ENCODE data around the gene SUPT3H.
"Not testable (repeated sequence)": the region's sequence is repeated elsewhere in the genome, so short reads cannot be mapped to it uniquely, and the experiment has no call there.

The SUPT3H gene

DNA sequence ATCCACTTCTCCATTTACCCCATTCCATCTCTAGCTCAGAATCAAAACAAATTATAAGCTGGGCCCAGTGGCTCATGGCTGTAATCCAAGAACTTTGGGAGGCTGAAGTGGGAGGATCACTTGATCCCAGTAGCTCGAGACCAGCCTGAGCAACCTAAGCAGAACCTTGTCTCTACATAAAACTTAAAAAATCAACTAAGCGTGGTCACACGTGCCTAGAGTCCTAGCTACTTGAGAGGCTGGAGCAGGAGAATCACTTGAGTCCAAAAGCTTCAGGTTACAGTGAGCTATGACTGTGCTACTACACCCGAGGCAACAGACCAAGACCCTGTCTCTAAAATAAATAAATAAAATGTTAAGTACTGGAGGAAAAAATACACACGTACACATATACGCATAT is 124.3 kb downstream of the SUPT3H start:
- no peak for DNase-seq

DNA sequence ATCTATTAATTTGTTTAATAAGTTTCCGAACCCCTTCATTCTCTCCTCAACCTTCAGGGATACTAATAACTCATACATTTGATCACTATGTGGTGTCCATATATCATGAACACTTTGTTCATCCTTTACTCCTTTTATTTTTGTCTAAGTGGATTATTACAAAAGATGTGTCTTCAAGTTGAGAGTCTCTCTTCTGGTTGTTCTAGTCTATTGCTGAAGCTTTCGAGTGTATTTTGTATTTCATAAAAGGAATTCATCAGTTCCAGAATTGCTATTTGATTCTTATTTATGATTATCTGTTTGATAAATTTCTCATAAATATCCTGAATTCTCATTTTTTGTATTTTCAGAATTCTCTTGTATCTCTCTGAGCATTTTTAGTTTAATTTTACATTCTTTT is 146.1 kb downstream of the SUPT3H start:
- no peak for DNase-seq

DNA sequence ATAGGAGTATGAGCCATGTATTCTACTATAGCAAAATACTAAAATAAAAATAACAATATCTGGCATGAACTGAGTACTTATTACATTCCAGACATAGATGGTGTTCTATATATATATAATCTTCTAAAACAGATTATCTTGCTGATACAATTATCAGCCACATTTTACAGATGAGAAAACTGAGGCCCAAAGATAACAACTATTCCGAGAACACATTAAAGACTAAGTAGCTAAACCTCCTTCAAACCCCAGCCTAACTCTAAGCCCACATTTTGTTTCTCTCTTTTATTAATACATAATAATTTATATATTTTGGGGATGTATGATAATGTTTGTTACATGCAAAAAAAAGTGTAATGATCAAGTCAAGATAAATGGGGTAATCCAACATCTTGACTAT is 148.3 kb downstream of the SUPT3H start:
- no peak for DNase-seq

DNA sequence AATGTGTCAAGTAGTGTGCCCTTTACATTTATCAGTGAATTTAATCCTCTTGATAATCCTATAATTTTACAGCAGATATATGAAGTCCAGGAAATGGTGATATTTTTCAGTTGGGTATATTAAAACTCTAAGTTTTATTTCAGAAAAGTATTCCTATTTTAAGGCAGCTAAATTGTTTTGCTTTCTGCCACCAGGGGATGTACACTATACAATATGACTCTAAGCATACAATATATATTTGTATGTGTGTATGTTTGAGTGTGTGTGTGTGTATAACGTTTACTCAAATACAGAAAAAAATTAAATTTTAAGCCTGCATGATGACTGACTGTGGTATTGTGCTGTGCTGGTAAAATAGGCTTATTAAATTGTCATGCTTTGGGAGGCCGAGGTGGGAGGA is 151.7 kb downstream of the SUPT3H start:
- DNase-seq: peak; percentile 29

DNA sequence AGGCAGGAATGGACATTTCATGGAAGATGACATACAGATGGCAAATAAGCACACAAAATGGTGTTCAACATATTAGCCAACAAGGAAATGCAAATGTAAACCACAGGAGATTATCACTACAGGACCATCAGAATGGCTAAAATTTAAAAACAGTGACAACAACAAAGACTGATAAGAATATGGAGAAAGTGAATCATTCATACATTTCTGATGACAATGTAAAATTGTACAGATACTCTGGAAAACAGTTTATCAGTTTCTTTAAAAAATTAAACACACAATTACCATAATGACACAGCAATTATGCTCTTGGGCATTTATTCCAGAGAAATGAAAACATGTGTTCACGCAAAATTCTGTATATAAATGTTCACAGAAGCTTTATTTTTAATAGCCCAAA is 155.4 kb downstream of the SUPT3H start:
- DNase-seq: peak; percentile 64

DNA sequence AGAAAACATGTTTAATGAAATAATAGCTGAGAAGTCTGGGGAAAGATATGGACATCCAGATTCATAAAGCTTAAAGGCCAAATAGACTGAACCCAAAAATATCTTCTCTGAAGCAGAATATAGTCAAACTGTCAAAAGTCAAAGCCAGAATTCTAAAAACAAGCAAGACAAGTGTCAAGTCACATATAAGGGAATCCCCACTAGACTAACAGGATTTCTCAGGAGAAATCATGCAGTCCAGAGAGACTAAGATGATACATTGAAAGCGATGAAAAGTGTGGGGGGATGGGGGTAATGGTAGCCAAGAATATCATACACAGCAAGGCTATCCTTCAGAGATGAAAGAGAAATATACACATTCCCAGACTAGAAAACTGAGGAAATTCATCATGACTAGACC is 162.0 kb downstream of the SUPT3H start:
- DNase-seq: no peak

DNA sequence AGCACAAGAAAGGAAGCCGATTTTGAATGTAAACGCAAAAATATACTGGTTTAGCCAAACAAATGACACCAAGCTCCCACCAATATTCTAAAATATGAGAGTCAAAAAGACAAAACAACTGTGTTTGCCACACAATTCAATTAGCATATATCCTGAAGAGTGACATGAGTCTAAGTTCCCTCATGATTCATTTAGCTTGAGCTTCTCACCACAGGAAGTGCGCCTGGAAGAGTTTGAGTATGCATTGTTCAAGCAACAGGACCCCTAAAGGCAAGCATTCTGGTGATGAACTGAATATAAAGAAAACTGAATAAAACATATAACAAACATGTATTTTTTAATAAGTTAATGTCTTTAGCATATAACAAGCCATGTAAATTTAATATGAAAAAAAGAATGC is 164.8 kb downstream of the SUPT3H start:
- peak; percentile 34 for DNase-seq

DNA sequence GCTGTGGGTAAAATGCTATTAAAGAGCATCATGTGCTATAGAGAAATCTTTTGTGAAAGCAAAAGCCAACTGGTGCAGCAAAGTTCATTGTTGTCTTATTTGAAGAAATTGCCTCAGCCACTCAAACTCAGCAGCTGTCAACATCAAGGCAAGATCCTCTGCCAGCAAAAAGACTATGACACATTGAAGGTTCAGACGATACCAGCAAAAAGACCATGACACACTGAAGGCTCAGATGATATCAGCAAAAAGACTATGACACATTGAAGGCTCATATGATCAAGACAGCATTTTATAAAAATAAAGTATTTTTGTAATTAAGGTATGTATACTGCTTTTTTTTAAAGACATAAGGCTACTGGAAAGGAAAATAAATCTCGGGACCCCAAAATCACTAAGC is 168.0 kb downstream of the SUPT3H start:
- no peak for DNase-seq

DNA sequence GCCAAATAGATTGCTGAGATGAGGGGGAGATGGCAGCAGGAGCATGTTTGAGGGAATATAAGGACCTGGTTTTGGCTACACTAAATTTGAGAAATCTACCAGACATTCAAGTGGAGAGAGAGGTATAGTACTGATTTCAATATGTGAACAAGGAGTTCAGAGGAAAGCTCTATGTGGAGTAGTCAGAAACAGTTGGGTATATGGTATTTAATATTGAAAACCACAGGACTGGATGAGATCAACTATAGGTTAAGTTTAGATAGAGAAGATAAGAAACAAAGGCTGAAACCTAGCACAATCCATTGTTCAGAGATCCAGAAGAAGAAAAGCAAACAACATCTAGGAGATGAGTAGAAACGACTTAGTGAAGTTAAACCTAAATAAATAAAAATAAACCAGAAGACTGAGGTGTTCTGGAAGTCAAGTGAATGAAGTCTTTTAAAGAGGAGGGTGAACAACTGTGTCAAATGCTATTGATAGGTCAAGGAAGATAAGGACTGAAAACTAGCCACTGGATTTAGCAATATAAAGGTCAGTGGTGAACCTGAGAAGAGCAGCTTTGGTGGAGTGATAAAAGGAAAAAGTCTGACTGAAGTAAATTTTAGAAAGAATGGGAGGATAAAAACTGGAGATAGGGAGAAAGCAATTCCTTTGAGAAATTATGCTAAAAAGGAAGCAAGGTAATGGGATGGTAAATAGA is 170.8 kb downstream of the SUPT3H start:
- DNase-seq: peak; percentile 68

DNA sequence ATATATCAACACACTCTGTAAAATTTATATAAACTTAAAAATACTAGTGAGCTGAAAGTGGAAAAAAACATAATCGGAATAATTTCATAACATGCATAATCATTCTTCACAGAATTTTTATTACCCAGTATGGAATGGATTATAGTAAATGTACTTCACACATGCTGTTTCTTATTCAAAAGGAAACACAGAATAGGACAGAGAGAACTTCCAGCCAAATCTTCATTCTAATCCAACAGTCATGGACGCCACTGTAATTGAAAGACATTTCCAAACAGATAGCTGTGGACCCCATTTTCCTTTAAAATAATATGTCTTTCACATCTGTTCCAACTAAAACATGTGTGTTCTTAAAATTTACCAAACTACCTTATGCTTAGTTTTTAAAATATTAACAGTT is 176.2 kb downstream of the SUPT3H start:
- peak; percentile 66 for DNase-seq

DNA sequence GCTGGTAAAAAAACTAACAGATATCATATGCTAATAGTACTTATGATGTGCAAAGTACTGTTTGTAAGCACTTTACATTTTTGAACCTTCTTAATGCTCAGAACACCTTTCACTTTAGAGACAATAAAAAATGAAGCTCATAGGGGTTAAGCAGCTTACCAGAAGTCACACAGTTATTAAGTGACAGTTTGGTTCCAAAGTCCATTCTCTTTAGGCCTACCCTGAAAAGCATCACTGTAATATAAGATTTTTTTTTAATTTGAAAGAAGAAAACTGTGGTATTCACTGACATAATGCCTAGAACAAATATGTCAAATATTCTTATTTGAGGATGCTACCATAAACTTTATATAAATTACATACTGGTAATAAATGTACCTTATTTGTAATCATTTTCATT is 177.2 kb downstream of the SUPT3H start:
- DNase-seq: peak; percentile 57

DNA sequence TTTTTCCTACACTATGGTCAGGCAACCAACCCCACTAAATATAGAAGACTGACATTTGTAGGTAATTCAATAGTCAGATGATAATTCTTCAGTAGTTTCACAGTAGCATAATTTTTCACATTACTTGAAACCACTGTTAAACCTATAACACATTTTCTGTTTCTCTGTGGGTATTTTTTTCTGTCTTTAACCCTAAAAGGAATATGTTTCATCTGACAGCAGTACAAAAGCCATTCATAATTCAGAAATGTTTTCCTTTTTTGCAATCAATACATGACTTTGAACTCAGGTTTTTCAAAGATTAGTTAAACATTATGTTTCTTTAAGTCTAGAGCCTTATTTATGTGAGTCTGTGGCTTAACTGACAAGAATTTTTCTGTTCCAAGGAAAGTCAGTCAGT is 178.2 kb downstream of the SUPT3H start:
- peak; percentile 78 for DNase-seq

DNA sequence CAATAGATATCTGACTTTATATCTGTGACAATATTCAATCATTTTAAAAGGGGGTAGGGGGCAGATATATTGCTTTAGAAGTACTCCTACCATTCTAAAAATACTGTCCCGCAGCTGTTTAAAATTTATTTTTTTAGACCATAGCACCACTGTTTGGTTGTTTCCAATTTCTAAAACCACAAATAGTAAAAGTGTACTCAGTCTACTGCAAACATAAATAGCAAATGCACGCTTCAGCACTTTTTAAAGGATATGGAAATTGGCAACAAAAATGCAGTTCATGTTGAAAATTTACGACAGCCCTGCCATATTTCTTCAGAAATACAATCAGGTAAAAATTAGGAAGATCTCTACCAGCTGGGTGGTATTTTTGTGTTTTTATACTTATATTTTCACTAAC is 181.6 kb downstream of the SUPT3H start:
- no peak for DNase-seq

DNA sequence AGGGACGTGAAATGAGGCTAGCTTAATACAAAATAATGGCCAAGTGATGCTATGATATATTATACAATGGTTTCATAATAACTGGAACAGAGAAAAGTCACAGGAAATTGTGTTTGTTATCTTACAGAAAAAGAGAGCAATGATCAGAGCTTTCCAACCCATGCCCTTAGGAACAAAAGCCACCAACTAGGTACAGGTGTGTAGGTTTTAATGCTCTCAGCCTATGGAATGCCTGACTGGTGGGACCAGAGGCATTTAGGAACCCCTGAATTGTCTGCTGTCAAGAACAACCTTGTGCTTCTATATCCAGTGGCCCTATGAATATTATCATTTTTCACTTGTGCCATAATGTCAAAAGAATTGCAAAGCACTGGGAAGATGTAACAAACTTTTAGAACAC is 182.6 kb downstream of the SUPT3H start:
- peak; percentile 43 for DNase-seq

DNA sequence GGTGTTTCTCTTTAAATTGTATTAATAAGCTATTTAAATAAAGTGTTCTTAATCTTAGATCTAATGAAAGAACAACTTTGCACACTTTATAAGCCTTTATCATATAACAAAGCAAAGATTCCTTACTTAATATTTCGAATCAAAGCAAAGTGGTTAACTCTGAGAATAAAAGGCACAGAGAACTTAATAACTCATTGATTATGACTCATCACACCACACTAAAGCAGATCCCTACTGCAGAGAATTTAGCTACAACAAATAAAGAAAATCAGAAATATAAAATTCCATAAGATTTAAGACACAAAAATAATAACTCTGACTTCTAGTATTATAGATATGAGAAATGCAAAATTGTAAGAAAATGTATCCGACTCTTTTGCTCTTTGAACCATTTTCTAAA is 185.2 kb downstream of the SUPT3H start:
- DNase-seq: peak; percentile 54

DNA sequence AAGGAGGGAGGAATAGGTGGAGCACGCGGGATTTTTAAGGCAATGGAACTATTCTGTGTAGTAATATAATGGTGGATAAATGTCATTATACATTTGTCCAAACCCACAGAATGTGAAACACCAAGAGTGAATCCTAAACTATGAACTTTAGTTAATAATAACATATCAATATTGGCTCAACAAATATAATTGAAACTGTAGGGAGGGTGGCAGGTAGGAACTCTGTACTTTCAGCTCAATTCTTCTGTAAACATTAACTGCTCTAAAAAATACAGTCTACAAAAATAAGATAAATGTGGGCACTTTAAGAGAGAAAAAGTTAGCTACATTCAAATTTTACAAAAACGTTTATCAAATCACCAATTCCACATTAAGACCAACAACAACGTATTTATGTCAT is 186.3 kb downstream of the SUPT3H start:
- DNase-seq: no peak

DNA sequence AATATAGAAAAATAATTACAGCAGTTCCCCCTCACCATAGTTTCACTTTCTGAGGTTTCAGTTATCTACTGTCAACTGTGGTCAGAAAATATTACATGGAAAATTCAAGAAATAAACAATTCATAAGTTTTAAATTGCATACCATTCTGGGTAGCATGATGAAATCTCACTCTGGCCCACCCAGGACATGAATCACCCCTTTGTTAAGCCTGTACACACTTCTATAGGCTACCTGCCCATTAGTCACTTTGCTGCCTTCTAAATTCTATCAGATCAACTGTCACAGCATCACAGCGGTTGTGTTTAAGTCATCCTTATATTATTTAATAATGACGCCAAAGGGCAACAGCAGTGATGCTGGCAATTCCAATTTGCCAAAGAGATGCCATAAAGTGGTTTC is 189.9 kb downstream of the SUPT3H start:
- DNase-seq: peak; percentile 81

DNA sequence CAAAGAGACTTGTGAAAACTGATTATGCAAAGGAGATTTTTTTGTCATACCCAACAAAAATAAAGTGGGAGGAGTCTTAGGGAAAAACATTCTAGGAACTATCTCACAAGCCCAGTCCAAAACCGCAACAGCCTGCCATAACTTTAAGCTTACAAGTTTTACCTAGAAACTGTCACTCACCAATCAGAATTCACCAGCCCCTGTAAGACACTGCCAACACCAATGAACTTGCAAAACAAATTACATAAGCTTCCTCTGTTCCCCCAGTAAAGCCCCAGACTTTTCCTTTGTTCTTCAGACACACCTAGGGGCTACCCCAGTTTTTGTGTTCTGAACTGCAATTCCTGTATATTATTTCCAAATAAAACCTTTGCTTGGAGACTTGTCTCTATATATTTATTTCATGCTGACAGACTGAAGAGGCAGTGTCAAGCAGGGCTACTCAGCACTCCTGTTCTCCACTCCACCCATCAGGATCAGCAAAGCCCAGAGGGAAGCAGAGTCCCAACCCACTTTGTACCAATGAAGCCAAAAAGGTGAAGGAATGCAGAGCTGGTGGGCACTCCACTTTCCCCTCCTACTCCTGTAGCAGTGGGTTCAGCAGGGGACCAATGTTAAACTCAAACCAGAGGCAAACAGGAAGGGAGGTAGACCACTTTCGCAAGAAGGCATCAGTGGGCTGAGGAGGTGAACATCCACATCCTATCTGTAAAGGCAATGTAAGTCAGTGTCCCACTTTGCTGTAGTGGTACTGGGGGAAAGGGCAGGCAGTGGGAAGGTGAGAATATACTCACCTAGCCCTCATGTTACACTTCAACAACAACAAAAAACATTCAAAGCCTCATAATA is 192.1 kb downstream of the SUPT3H start:
- peak; percentile 97 for DNase-seq

DNA sequence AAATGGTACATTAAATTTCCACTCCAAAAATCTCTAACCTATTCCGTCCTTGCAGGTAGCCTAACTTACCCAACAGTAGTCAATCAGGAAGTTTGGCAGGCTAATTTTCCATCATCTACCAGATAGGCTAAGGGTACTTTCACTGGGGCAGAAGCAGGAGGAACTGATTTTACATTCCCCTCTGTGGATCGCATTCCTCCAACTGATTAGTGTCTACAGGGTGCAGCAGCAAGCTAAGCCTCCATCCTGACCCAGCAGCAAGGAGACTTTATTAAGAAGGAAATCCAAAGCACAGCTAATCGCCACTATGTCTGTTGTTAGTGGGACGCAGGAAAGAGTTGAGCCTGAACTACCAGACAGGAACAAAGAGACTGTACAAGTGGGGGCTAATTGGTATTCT is 192.8 kb downstream of the SUPT3H start:
- no peak for DNase-seq

DNA sequence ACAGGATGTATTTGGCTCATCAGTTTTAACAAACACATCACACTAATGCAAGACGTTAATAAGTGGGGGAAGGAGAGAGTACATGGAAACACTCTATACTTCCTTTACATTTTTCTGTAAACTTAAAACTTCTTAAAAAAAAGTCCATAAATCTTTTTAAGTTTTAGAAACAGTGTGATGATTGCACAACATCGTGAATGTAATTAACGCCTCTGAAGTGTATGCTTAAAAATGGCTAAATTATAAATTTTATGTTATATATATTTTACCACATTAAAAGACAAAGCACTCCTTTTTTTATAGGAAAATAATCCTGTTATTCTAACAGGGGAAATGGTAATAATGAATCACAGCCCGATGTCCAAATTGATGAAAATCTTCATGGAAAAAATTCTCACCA is 193.7 kb downstream of the SUPT3H start:
- DNase-seq: no peak

DNA sequence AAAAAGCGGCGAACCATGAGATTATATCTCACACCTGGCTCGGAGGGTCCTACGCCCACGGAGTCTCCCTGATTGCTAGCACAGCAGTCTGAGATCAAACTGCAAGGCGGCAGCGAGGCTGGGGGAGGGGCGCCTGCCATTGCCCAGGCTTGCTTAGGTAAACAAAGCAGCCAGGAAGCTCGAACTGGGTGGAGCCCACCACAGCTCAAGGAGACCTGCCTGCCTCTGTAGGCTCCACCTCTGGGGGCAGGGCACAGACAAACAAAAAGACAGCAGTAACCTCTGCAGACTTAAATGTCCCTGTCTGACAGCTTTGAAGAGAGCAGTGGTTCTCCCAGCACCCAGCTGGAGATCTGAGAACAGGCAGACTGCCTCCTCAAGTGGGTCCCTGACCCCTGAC is 201.4 kb downstream of the SUPT3H start:
- DNase-seq: not testable (repeated sequence)

DNA sequence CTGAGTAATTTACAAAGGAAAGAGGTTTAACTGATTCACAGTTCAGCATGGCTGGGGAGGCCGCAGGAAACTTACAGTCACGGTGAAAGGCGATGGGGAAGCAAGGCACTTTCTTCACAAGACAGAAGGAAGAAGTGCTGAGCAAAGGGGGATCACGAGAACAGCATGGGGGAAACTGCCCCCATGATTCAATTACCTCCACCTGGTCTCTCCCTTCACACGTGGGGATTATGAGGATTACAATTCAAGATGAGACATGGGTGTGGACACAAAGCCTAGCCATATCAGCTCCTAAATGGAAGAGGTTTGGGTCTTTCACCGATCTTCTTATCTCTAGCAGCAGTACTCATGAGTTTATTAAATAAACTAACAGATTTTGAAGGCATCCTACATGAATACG is 202.5 kb downstream of the SUPT3H start:
- peak; percentile 49 for DNase-seq

DNA sequence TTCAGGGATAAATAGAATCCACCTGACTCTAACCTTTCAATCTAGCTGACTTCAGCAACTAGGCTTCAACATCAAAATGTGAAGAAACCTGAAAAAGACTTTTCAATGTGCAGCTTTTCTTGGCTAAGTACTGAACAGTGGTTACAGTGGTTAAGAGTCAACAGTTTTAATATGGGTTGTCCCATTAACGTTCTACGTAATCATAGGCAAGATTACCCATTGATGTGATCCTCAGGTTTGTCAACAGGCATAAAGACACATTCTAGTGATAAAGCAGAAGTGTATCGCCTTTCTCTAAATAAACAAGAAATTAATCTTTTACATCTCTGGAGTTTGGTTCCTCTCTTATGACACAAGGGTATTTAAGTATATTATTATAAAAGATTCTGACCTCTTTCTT is 203.7 kb downstream of the SUPT3H start:
- no peak for DNase-seq

DNA sequence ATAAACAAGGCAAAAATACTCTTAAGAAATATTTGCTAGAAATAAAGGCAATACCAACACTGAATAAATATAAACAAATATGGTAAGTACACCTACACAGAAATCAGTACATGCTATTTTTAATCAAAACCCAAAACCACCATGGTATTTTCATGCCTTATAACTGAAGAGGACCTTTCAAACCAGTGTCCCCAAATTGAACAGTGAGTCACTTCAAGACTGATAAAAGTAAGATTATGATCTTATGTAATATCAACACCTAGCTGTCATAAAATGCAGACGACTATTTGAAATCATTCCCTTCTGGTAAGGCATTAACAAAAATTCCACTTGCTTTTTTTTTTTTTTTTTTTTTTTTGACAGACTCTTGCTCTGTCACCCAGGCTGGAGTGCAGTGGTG is 206.4 kb downstream of the SUPT3H start:
- no peak for DNase-seq

DNA sequence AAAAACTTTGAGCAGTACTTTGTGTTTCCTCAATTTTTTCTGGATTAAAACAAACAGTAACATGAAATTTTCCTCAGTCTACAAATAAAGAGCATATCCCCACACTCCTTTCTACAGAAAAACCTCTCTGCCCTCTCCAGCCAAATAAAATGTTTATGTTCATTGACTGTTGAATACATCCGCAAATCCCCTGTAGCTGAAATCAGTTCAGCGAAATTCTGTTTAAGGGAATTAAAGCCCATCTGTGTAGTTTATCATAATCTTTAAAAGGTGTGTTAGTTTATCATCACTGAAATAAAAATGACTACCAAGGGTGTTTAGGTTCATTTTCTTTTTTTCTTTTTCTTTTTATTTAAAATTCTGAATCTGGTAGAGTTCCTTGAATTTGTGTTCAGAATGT is 207.4 kb downstream of the SUPT3H start:
- DNase-seq: no peak
